Measurements from ENCODE around the gene PRMT7.
"Not testable (repeated sequence)": the region's sequence is repeated elsewhere in the genome, so short reads cannot be mapped to it uniquely, and the experiment has no call there.

The PRMT7 gene

GRCh38 chr16:68285683-68286082 lies 25.1 kb upstream of the PRMT7 start:
- Histone ChIP-seq H3K4me1 (ENCODE audit: control insufficient read depth in 1 of 2, insufficient read depth in 1 of 2, low read depth in 1 of 2, low read length in 1 of 2) (peaks cover 59 to 68% of the 10 kb centered on the region in 2 experiments), H3K27ac (peak overlapping the region; percentile 88), H3K4me3 (ENCODE audit: low read depth in 1 of 2, low read length in 1 of 2) (peak overlapping the region in 1 of 2 experiments; percentile 50), H3K27me3 (no peaks in the 10 kb centered on the region), H3K36me3 (no peaks in the 10 kb centered on the region), H3K9me3 (no peaks in the 10 kb centered on the region)
- TF ChIP-seq CTCF (IDR thresholded peaks at IDR 0.05): no peak

GRCh38 chr16:68286153-68287074 lies 24.4 kb upstream of the PRMT7 start:
- H3K4me1 ChIP-seq (ENCODE audit: control insufficient read depth in 1 of 2, insufficient read depth in 1 of 2, low read depth in 1 of 2, low read length in 1 of 2): peaks cover 59 to 68% of the 10 kb centered on the region in 2 experiments
- peak overlapping the region; percentile 20 to 31 for H3K4me3 ChIP-seq (ENCODE audit: low read depth in 1 of 2, low read length in 1 of 2)
- H3K36me3 ChIP-seq: peaks cover 3% of the 10 kb centered on the region
- no peak for TF ChIP-seq CTCF (IDR thresholded peaks at IDR 0.05)
- peak overlapping the region; percentile 88 for H3K27ac ChIP-seq
- no peaks in the 10 kb centered on the region for H3K27me3 ChIP-seq
- H3K9me3 ChIP-seq: no peaks in the 10 kb centered on the region

GRCh38 chr16:68287276-68288251 lies 23.3 kb upstream of the PRMT7 start:
- H3K4me1 ChIP-seq (ENCODE audit: control insufficient read depth in 1 of 2, insufficient read depth in 1 of 2, low read depth in 1 of 2, low read length in 1 of 2): peaks cover 59 to 68% of the 10 kb centered on the region in 2 experiments
- H3K27ac ChIP-seq: peak overlapping the region; percentile 56
- peaks cover 8% of the 10 kb centered on the region for H3K36me3 ChIP-seq
- H3K4me3 ChIP-seq (ENCODE audit: low read depth in 1 of 2, low read length in 1 of 2): no peak overlapping the region
- no peaks in the 10 kb centered on the region for H3K27me3 ChIP-seq
- no peaks in the 10 kb centered on the region for H3K9me3 ChIP-seq
- TF ChIP-seq CTCF (IDR thresholded peaks at IDR 0.05): no peak

GRCh38 chr16:68288252-68288650 lies 22.6 kb upstream of the PRMT7 start:
- no peak overlapping the region for H3K4me3 ChIP-seq (ENCODE audit: low read depth in 1 of 2, low read length in 1 of 2)
- H3K9me3 ChIP-seq: no peaks in the 10 kb centered on the region
- TF ChIP-seq CTCF (IDR thresholded peaks at IDR 0.05): no peak
- peaks cover 54 to 61% of the 10 kb centered on the region in 2 experiments for H3K4me1 ChIP-seq (ENCODE audit: control insufficient read depth in 1 of 2, insufficient read depth in 1 of 2, low read depth in 1 of 2, low read length in 1 of 2)
- peaks cover 14% of the 10 kb centered on the region for H3K36me3 ChIP-seq
- H3K27ac ChIP-seq: peak overlapping the region; percentile 56
- no peaks in the 10 kb centered on the region for H3K27me3 ChIP-seq

- H3K4me3 ChIP-seq (ENCODE audit: low read depth in 1 of 2, low read length in 1 of 2); H3K9me3 ChIP-seq; H3K27me3 ChIP-seq: not testable (repeated sequence)
- Histone ChIP-seq H3K36me3 (peaks cover 15% of the 10 kb centered on the region), H3K27ac (peak overlapping the region; percentile 56), H3K4me1 (ENCODE audit: control insufficient read depth in 1 of 2, insufficient read depth in 1 of 2, low read depth in 1 of 2, low read length in 1 of 2) (peaks cover 49 to 56% of the 10 kb centered on the region in 2 experiments)
Measured at GRCh38 chr16:68288796-68289195, 22.0 kb upstream of the PRMT7 start.
